ENCODE measurements around the gene ODF2. TPM values are rescaled to one million over a fixed set of nuclear protein-coding genes. Genes with fewer than 3 reads are reported as not detected.

The ODF2 gene
- total and polyA plus RNA-seq, 2 of the 13 experiments (the other 11 are each of a cell fraction or from before 2014, with no cell fraction given) = 9.8 to 31.3 TPM

DNA sequence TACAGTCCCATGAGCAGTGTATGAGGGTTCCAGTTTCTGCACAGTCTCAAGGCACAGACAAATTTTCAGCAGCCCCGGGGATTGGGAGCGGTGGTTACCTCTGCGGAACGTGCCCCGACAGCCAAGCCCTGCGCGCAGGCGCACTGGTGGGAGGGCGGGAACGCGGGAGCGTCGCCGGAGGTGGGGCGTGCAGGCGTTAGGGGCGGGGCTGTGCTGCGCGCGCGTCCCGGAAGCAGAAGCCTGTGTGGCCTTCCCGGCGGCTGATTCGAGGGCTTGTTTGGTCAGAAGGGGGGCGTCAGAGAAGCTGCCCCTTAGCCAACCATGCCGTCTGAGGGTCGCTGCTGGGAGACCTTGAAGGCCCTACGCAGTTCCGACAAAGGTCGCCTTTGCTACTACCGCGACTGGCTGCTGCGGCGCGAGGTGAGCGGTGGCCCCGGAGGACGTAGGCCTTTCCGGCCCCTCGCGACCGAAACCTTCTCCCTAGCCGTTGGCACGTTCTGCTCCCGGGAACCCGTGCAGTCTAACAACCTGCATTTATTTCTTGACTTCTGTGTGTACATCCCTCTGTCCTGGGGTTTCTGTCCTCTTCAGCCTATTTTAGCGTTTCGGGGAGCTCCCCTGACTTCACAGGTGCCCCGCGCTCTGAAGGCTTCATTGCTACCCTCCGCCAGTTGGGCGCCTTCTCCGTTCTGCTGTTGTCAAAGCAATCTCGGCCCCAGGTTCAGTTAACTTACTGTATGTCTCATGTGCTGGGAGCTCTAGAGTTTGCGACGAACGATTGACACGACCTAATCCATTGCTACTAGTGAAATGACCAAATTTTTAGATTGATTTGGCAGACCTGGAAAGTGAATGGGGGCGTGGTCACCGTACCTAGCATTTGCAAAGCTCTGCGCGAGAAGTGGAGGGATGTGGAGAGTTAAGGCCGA lies 48.9 kb downstream of the ODF2 start, which contains the start of gene GLE1 (continued):
- TF ChIP-seq, protein P1, sequence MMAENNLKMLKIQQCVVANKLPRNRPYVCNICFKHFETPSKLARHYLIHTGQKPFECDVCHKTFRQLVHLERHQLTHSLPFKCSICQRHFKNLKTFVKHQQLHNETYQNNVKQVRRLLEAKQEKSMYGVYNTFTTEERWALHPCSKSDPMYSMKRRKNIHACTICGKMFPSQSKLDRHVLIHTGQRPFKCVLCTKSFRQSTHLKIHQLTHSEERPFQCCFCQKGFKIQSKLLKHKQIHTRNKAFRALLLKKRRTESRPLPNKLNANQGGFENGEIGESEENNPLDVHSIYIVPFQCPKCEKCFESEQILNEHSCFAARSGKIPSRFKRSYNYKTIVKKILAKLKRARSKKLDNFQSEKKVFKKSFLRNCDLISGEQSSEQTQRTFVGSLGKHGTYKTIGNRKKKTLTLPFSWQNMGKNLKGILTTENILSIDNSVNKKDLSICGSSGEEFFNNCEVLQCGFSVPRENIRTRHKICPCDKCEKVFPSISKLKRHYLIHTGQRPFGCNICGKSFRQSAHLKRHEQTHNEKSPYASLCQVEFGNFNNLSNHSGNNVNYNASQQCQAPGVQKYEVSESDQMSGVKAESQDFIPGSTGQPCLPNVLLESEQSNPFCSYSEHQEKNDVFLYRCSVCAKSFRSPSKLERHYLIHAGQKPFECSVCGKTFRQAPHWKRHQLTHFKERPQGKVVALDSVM (CRISPR knock-in tag; IDR thresholded peaks at IDR 0.05) = peak; percentile 60
- TF ChIP-seq ZMYM4 (CRISPR knock-in tag; IDR thresholded peaks at IDR 0.05) = peak; percentile 69
- no peak for TF ChIP-seq ZNF253 (CRISPR knock-in tag; IDR thresholded peaks at IDR 0.05; ENCODE audit: borderline replicate concordance)
- TF ChIP-seq HNRNPLL (IDR thresholded peaks at IDR 0.05; ENCODE audit: low read depth, low read length, poor library complexity, severe bottlenecking) = peak; percentile 71
- 0 out of 2 replicates have a peak, but pooled peaks have one; percentile 61 for TF ChIP-seq ZNF547 (CRISPR knock-in tag; IDR thresholded peaks at IDR 0.05)
- TF ChIP-seq FOXK2 (IDR thresholded peaks at IDR 0.05) = no peak
- no peak for TF ChIP-seq FOXM1 (CRISPR knock-in tag; IDR thresholded peaks at IDR 0.05)
- TF ChIP-seq ZNF34 (CRISPR knock-in tag; IDR thresholded peaks at IDR 0.05; ENCODE audit: borderline replicate concordance) = peak; percentile 94; the same call in 1 of the 2 replicates
- TF ChIP-seq, protein P2, sequence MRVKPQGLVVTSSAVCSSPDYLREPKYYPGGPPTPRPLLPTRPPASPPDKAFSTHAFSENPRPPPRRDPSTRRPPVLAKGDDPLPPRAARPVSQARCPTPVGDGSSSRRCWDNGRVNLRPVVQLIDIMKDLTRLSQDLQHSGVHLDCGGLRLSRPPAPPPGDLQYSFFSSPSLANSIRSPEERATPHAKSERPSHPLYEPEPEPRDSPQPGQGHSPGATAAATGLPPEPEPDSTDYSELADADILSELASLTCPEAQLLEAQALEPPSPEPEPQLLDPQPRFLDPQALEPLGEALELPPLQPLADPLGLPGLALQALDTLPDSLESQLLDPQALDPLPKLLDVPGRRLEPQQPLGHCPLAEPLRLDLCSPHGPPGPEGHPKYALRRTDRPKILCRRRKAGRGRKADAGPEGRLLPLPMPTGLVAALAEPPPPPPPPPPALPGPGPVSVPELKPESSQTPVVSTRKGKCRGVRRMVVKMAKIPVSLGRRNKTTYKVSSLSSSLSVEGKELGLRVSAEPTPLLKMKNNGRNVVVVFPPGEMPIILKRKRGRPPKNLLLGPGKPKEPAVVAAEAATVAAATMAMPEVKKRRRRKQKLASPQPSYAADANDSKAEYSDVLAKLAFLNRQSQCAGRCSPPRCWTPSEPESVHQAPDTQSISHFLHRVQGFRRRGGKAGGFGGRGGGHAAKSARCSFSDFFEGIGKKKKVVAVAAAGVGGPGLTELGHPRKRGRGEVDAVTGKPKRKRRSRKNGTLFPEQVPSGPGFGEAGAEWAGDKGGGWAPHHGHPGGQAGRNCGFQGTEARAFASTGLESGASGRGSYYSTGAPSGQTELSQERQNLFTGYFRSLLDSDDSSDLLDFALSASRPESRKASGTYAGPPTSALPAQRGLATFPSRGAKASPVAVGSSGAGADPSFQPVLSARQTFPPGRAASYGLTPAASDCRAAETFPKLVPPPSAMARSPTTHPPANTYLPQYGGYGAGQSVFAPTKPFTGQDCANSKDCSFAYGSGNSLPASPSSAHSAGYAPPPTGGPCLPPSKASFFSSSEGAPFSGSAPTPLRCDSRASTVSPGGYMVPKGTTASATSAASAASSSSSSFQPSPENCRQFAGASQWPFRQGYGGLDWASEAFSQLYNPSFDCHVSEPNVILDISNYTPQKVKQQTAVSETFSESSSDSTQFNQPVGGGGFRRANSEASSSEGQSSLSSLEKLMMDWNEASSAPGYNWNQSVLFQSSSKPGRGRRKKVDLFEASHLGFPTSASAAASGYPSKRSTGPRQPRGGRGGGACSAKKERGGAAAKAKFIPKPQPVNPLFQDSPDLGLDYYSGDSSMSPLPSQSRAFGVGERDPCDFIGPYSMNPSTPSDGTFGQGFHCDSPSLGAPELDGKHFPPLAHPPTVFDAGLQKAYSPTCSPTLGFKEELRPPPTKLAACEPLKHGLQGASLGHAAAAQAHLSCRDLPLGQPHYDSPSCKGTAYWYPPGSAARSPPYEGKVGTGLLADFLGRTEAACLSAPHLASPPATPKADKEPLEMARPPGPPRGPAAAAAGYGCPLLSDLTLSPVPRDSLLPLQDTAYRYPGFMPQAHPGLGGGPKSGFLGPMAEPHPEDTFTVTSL (CRISPR knock-in tag; IDR thresholded peaks at IDR 0.05; ENCODE audit: borderline replicate concordance) = no peak; the same call in 1 of the 2 replicates
- TF ChIP-seq, protein P3, sequence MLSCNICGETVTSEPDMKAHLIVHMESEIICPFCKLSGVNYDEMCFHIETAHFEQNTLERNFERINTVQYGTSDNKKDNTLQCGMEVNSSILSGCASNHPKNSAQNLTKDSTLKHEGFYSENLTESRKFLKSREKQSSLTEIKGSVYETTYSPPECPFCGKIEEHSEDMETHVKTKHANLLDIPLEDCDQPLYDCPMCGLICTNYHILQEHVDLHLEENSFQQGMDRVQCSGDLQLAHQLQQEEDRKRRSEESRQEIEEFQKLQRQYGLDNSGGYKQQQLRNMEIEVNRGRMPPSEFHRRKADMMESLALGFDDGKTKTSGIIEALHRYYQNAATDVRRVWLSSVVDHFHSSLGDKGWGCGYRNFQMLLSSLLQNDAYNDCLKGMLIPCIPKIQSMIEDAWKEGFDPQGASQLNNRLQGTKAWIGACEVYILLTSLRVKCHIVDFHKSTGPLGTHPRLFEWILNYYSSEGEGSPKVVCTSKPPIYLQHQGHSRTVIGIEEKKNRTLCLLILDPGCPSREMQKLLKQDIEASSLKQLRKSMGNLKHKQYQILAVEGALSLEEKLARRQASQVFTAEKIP (CRISPR knock-in tag; IDR thresholded peaks at IDR 0.05; ENCODE audit: borderline replicate concordance) = no peak
- TF ChIP-seq ZSCAN30 (CRISPR knock-in tag; IDR thresholded peaks at IDR 0.05) = no peak; the same call in 1 of the 2 replicates
- TF ChIP-seq JUND (CRISPR knock-in tag; IDR thresholded peaks at IDR 0.05) = peak; percentile 37; the same call in 1 of the 2 replicates
- peak; percentile 71; the same call in 1 of the 2 replicates for TF ChIP-seq ZNF138 (CRISPR knock-in tag; IDR thresholded peaks at IDR 0.05; ENCODE audit: low read depth)
- TF ChIP-seq, protein P4, sequence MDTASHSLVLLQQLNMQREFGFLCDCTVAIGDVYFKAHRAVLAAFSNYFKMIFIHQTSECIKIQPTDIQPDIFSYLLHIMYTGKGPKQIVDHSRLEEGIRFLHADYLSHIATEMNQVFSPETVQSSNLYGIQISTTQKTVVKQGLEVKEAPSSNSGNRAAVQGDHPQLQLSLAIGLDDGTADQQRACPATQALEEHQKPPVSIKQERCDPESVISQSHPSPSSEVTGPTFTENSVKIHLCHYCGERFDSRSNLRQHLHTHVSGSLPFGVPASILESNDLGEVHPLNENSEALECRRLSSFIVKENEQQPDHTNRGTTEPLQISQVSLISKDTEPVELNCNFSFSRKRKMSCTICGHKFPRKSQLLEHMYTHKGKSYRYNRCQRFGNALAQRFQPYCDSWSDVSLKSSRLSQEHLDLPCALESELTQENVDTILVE (CRISPR knock-in tag; IDR thresholded peaks at IDR 0.05) = peak; percentile 62; the same call in 1 of the 2 replicates
- TF ChIP-seq NFYC (CRISPR knock-in tag; IDR thresholded peaks at IDR 0.05) = peak; percentile 60
- TF ChIP-seq, protein P5, sequence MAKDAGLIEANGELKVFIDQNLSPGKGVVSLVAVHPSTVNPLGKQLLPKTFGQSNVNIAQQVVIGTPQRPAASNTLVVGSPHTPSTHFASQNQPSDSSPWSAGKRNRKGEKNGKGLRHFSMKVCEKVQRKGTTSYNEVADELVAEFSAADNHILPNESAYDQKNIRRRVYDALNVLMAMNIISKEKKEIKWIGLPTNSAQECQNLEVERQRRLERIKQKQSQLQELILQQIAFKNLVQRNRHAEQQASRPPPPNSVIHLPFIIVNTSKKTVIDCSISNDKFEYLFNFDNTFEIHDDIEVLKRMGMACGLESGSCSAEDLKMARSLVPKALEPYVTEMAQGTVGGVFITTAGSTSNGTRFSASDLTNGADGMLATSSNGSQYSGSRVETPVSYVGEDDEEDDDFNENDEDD (CRISPR knock-in tag; IDR thresholded peaks at IDR 0.05; ENCODE audit: borderline replicate concordance) = peak; percentile 96

All from HepG2 (cell line).